SU-DHL-6 (cell line): ENCODE measurements around the gene SAMSN1.

Experiments used
- H2AFZ ChIP-seq: fragments of 200-600 bp; sonication (generic); 2 replicates; pipeline ENCODE4 v1.6.1; 2014; ENCODE audit warnings: low read depth, mild to moderate bottlenecking, moderate library complexity, mixed read lengths, antibody characterized with exemption, low read length; ENCODE audit not compliant: severe bottlenecking
- H3F3A ChIP-seq: fragments of 200-600 bp; shearing (Covaris generic); 2 replicates; pipeline ENCODE4 v1.6.0; 2016; ENCODE audit warnings: antibody characterized with exemption, mild to moderate bottlenecking; ENCODE audit not compliant: insufficient read depth
- H3K27ac ChIP-seq: fragments of 200-600 bp; sonication (generic); 2 replicates; pipeline ENCODE4 v1.5.1; 2016; ENCODE audit warnings: low read depth, mild to moderate bottlenecking, low read length, moderate library complexity, mixed read lengths
- H3K27me3 ChIP-seq: fragments of 200-600 bp; sonication (generic), shearing (Covaris generic); 2 replicates; pipeline ENCODE4 v1.6.0; 2014; ENCODE audit warnings: mild to moderate bottlenecking, low read length
- H3K36me3 ChIP-seq: fragments of 200-600 bp; sonication (generic); 2 replicates; pipeline ENCODE4 v1.6.1; 2014; ENCODE audit warnings: mild to moderate bottlenecking, low read length, mixed read lengths
- H3K4me2 ChIP-seq: fragments of 300-600, 200-600 bp; shearing (Covaris generic), sonication (generic); 2 replicates; pipeline ENCODE4 v1.6.0; 2014; ENCODE audit warnings: low read length, low read depth, mild to moderate bottlenecking; ENCODE audit not compliant: poor library complexity, severe bottlenecking
- H3K4me3 ChIP-seq: fragments of 200-600 bp; sonication (generic); 2 replicates; pipeline ENCODE4 v1.5.1; 2014; ENCODE audit warnings: antibody characterized with exemption, low read length, mild to moderate bottlenecking, mixed read lengths; ENCODE audit not compliant: insufficient read depth, poor library complexity, severe bottlenecking
- H3K79me2 ChIP-seq: fragments of 200-600 bp; sonication (generic); 2 replicates; pipeline ENCODE4 v1.6.1; 2014; ENCODE audit warnings: mild to moderate bottlenecking, low read length, moderate library complexity; ENCODE audit not compliant: insufficient read depth
- H3K9ac ChIP-seq: fragments of 200-600 bp; sonication (generic); 2 replicates; pipeline ENCODE4 v1.7.0; 2014; ENCODE audit warnings: mild to moderate bottlenecking, low read length
- H3K9me2 ChIP-seq: fragments of 200-600 bp; sonication (generic); replicated peaks from 2 replicates; pipeline ENCODE4 v1.6.1; 2014; ENCODE audit warnings: low read length; ENCODE audit not compliant: insufficient read depth
- H3K9me3 ChIP-seq: fragments of 200-600 bp; sonication (generic); 2 replicates; pipeline ENCODE4 v1.6.1; 2014; ENCODE audit warnings: low read length, mixed read lengths; ENCODE audit not compliant: insufficient read depth
- H4K20me1 ChIP-seq: fragments of 200-600 bp; sonication (generic); 2 replicates; pipeline ENCODE4 v1.6.1; 2014; ENCODE audit warnings: low read depth, mild to moderate bottlenecking, antibody characterized with exemption, low read length, moderate library complexity, mixed read lengths
- CTCF ChIP-seq: fragments of 200-600 bp; sonication (generic); IDR thresholded peaks from one replicate; pipeline ENCODE4 v1.5.1; 2017; ENCODE audit warnings: antibody characterized with exemption, mild to moderate bottlenecking, low read length, moderate library complexity; ENCODE audit not compliant: insufficient read depth, poor library complexity, severe bottlenecking
- EZH2phosphoT487 ChIP-seq: fragments of 200-600 bp; sonication (generic), shearing (Covaris generic); conservative IDR thresholded peaks from 2 replicates; pipeline ENCODE4 v1.6.1; 2018; ENCODE audit warnings: mild to moderate bottlenecking, antibody characterized with exemption, low read length, moderate library complexity, mixed read lengths

SAMSN1 gene

GRCh38 chr21:14589855-14590563 is 43.9 kb upstream of the SAMSN1 start:
- Histone ChIP-seq H3K79me2 (no peaks in the 10 kb centered on the region), H3F3A (no peaks in the 10 kb centered on the region), H3K27ac (peak overlapping the region; percentile 23; the same call in 1 of the 2 replicates), H3K9me3 (no peaks in the 10 kb centered on the region), H2AFZ (peak overlapping the region; percentile 98), H3K9me2 (no peaks in the 10 kb centered on the region), H3K4me2 (peak overlapping the region; percentile 92), H3K27me3 (no peaks in the 10 kb centered on the region), H3K4me3 (peak overlapping the region; percentile 45), H4K20me1 (no peaks in the 10 kb centered on the region), H3K36me3 (no peaks in the 10 kb centered on the region), H3K9ac (peak overlapping the region; percentile 28)
- TF ChIP-seq EZH2phosphoT487 (no peak), CTCF (no peak)

- Histone ChIP-seq H3K4me3 (no peak overlapping the region), H3K9me2 (no peaks in the 10 kb centered on the region), H3K27me3 (no peaks in the 10 kb centered on the region), H3K4me2 (no peak overlapping the region), H3K79me2 (no peaks in the 10 kb centered on the region), H3F3A (no peaks in the 10 kb centered on the region), H3K36me3 (no peaks in the 10 kb centered on the region), H3K27ac (no peak overlapping the region), H2AFZ (no peak overlapping the region), H3K9me3 (no peaks in the 10 kb centered on the region), H4K20me1 (no peaks in the 10 kb centered on the region), H3K9ac (no peak overlapping the region)
- TF ChIP-seq CTCF (no peak), EZH2phosphoT487 (no peak)
Observed at GRCh38 chr21:14587266-14587665, 41.2 kb upstream of the SAMSN1 start.

GRCh38 chr21:14585122-14585521 is 39.0 kb upstream of the SAMSN1 start:
- Histone ChIP-seq H3K27me3 (no peaks in the 10 kb centered on the region), H3K27ac (no peak overlapping the region), H3K9me3 (no peaks in the 10 kb centered on the region), H3F3A (no peaks in the 10 kb centered on the region), H3K79me2 (no peaks in the 10 kb centered on the region), H3K9ac (no peak overlapping the region), H2AFZ (no peak overlapping the region), H3K4me2 (no peak overlapping the region), H3K36me3 (no peaks in the 10 kb centered on the region), H4K20me1 (no peaks in the 10 kb centered on the region), H3K4me3 (no peak overlapping the region), H3K9me2 (no peaks in the 10 kb centered on the region)
- no peak for TF ChIP-seq CTCF
